RWPE2 (cell line): Measurements from ENCODE around the gene NCAM2.
A peak's percentile ranks its signal among the peaks of the same experiment; 100 is the strongest.

Experiments
- ATAC-seq: fragments of 200-7000 bp; cut with Tn5 transposase; 3 replicates; pipeline ENCODE4 v1.9.1; 2021; ENCODE audit warnings: low read depth
- DNase-seq: peaks from one replicate; pipeline ENCODE4 v3.0.0-alpha.2; 2020; ENCODE audit warnings: low spot score
- H3K27ac ChIP-seq: fragments of 450-650 bp; 2 replicates; pipeline ENCODE4 v1.5.1; 2017; ENCODE audit warnings: mild to moderate bottlenecking; ENCODE audit not compliant: poor library complexity, severe bottlenecking
- H3K27me3 ChIP-seq: fragments of 250-450 bp; sonication (Bioruptor Pico); 2 replicates; pipeline ENCODE4 v1.5.1; 2021; ENCODE audit warnings: mild to moderate bottlenecking, moderate library complexity; ENCODE audit not compliant: insufficient read depth, poor library complexity, severe bottlenecking
- H3K36me3 ChIP-seq: fragments of 250-450 bp; sonication (Bioruptor Pico); 2 replicates; pipeline ENCODE4 v1.5.1; 2020; ENCODE audit warnings: low read depth, mild to moderate bottlenecking, moderate library complexity
- H3K4me1 ChIP-seq: fragments of 250-450 bp; sonication (Bioruptor Pico); 2 replicates; pipeline ENCODE4 v1.5.1; 2021; ENCODE audit warnings: mild to moderate bottlenecking, moderate library complexity; ENCODE audit not compliant: insufficient read depth, poor library complexity, severe bottlenecking
- H3K4me3 ChIP-seq: fragments of 250-450 bp; sonication (Bioruptor Pico); 2 replicates; pipeline ENCODE4 v1.5.1; 2021; ENCODE audit warnings: mild to moderate bottlenecking, moderate library complexity; ENCODE audit not compliant: severe bottlenecking
- H3K9me3 ChIP-seq: fragments of 250-450 bp; sonication (Bioruptor Pico); 2 replicates; pipeline ENCODE4 v1.5.1; 2021; ENCODE audit warnings: mild to moderate bottlenecking, moderate library complexity; ENCODE audit not compliant: severe bottlenecking
- TF ChIP-seq, protein P1 (sequence below): fragments of 450-650 bp; IDR thresholded peaks from one replicate; pipeline ENCODE4 v1.5.1; 2017; ENCODE audit warnings: mild to moderate bottlenecking, moderate library complexity; ENCODE audit not compliant: poor library complexity, severe bottlenecking

The NCAM2 gene

DNA sequence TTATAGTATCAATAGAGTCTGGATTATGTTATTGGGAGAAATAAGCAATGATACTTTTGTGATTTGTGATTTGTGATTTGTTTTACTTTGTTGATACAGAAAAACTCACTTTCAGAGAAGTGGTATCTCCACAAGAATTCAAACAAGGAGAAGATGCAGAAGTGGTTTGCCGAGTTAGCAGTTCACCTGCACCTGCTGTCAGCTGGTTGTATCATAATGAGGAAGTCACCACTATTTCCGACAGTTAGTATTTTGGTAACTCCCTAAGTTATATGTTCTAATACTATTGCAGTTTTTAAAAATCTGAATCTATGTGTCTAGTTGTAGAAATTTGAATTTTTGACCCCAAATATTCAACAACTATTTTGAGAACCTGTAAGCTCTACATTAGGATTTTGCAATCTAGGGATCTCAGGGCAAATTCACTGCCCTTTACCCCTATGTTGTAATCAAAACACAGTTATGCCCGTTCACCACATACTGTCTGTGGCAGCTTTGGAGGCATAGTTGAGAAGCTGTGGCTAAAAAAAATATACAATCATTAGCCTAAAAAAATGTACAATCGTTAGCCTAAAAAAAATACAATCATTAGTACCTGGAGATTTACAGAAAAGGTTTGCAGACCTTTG is 288.1 kb downstream of the NCAM2 start:
- Histone ChIP-seq H3K27me3 (peaks cover 31% of the 10 kb centered on the region), H3K4me3 (no peak overlapping the region), H3K36me3 (no peaks in the 10 kb centered on the region), H3K9me3 (no peaks in the 10 kb centered on the region), H3K27ac (no peak overlapping the region), H3K4me1 (no peaks in the 10 kb centered on the region)
- ATAC-seq = no peak
- TF ChIP-seq, protein P1, sequence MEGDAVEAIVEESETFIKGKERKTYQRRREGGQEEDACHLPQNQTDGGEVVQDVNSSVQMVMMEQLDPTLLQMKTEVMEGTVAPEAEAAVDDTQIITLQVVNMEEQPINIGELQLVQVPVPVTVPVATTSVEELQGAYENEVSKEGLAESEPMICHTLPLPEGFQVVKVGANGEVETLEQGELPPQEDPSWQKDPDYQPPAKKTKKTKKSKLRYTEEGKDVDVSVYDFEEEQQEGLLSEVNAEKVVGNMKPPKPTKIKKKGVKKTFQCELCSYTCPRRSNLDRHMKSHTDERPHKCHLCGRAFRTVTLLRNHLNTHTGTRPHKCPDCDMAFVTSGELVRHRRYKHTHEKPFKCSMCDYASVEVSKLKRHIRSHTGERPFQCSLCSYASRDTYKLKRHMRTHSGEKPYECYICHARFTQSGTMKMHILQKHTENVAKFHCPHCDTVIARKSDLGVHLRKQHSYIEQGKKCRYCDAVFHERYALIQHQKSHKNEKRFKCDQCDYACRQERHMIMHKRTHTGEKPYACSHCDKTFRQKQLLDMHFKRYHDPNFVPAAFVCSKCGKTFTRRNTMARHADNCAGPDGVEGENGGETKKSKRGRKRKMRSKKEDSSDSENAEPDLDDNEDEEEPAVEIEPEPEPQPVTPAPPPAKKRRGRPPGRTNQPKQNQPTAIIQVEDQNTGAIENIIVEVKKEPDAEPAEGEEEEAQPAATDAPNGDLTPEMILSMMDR = no peak
- no peak for DNase-seq

DNA sequence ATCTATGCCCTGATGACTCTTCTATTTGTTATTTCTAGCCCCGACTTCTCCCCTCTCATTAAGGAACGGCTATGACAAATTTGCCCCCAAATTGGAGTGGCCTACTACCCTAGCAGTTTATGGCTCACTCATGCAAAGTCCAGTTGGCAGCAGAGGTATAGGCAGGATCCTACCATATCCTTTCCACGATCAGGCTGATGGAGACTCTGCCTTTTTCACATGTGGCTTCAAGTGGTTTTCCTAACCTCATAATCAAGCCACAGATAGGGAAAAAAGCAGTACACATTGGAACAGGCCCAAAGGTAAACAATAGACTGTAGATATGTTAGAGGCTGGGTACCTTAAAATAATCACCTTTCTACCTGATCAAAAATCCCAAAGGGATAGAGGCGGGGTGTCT is 292.5 kb downstream of the NCAM2 start:
- H3K4me1 ChIP-seq = no peaks in the 10 kb centered on the region
- H3K27ac ChIP-seq = no peak overlapping the region
- no peak overlapping the region for H3K4me3 ChIP-seq
- no peaks in the 10 kb centered on the region for H3K9me3 ChIP-seq
- no peak for DNase-seq
- ATAC-seq = no peak
- peaks cover 19% of the 10 kb centered on the region for H3K27me3 ChIP-seq
- TF ChIP-seq, protein P1 = no peak
- H3K36me3 ChIP-seq = no peaks in the 10 kb centered on the region

DNA sequence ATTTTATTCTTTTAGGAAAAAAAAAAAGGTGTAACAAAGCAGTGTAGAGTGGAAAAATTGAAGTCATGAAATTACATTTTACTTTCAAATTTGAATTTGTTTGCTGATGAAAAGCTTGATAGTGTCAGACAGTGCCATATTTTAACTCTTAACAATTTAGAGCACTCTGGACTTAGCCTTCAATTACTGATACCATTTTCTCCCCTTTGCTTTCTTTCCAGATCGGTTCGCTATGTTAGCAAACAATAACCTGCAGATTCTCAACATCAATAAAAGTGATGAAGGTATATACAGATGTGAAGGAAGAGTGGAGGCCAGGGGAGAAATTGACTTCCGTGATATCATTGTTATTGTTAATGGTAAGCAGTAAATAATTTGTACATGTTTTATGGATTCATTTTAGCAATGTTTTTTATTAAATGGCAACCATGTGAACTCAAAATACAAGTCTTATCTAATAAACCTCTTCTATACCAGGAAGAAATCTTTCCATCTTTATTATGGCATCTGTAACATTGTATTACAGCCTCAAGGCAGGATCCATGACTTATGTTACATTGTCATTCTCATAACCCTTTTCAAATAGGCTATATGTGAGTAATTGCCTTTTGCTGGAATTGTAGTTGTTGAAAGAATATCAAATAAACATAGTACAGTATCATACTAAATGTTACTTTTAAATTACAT is 293.8 kb downstream of the NCAM2 start:
- no peak overlapping the region for H3K27ac ChIP-seq
- TF ChIP-seq, protein P1 = no peak
- H3K4me3 ChIP-seq = no peak overlapping the region
- DNase-seq (no peak), ATAC-seq (no peak)
- no peaks in the 10 kb centered on the region for H3K36me3 ChIP-seq
- no peaks in the 10 kb centered on the region for H3K4me1 ChIP-seq
- no peaks in the 10 kb centered on the region for H3K9me3 ChIP-seq
- H3K27me3 ChIP-seq = peaks cover 15% of the 10 kb centered on the region

DNA sequence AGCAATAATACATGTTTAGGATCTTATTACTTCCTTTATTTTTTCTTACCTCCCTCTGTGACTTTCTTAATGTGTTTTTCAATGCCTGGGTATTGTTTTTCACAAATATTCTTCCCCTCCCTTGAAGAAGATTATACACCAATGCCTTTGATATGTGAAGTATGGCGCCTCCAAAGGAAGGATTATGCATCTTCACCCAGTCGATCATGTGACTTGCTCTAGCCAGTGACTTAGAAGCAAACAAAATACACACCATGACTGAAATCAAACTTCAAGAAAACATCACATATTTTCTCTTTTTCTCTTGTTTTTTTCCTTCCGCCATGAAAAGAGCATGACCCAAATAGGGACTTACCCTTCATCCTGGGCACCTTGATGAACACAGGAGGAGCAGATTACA is 297.1 kb downstream of the NCAM2 start:
- peaks cover 6% of the 10 kb centered on the region for H3K27me3 ChIP-seq
- no peaks in the 10 kb centered on the region for H3K4me1 ChIP-seq
- no peak overlapping the region for H3K4me3 ChIP-seq
- no peak for DNase-seq
- TF ChIP-seq, protein P1 = peak; percentile 8
- no peak for ATAC-seq
- no peak overlapping the region for H3K27ac ChIP-seq
- H3K36me3 ChIP-seq = no peaks in the 10 kb centered on the region
- no peaks in the 10 kb centered on the region for H3K9me3 ChIP-seq

DNA sequence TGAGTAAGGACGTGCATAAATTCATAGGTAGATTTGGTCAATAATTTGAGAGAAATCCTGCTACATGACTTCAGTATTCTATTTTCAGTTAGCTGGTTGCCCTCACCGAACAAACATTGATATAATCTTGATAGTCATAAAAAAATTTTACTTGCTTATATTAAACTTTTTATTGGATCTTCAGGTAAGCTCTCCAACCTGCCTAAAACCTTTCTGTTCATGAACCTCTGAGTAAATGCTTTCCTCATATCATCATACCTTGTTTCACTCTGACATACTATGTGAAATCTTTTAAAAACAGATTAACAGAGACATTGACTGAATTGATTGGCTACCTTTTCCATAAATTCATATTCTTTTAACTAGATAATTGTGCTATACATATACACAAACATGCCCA is 299.0 kb downstream of the NCAM2 start:
- no peaks in the 10 kb centered on the region for H3K4me1 ChIP-seq
- no peak overlapping the region for H3K27ac ChIP-seq
- no peak for DNase-seq
- no peak for ATAC-seq
- H3K36me3 ChIP-seq = no peaks in the 10 kb centered on the region
- H3K27me3 ChIP-seq = no peaks in the 10 kb centered on the region
- TF ChIP-seq, protein P1 = no peak
- H3K9me3 ChIP-seq = no peaks in the 10 kb centered on the region
- no peak overlapping the region for H3K4me3 ChIP-seq
